ENCODE data around the gene INS.

DNA sequence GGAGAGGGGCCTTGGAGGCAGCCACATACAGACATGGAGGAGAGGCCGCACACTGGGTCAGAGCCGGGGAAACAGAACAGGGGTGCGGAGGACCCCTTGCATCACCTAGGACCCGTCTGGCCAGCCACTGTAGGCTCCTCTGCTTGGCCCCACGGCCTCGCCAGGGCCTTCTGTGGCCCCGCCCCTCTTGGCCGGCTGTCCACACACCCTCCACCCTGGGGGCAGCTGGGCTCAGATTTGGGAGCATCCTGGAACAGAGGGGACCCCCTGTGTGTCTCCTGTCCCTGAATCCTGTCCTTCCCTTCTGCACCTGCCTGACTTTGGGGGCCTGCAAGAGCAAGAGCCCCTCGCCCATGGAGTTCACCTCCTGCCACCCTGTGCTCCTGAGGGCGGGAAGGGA is 18.5 kb upstream of the INS start:
- TF ChIP-seq POLR2A (IDR thresholded peaks at IDR 0.05; ENCODE audit: insufficient read depth in 1 of 2, low read depth in 2 of 2, low read length in 2 of 2) (no peak), ZBTB20 (CRISPR knock-in tag; IDR thresholded peaks at IDR 0.05; ENCODE audit: borderline replicate concordance, low read depth) (no peak), ZMAT5 (CRISPR knock-in tag; IDR thresholded peaks at IDR 0.05; ENCODE audit: borderline replicate concordance, low read depth) (no peak), CAMTA2 (CRISPR knock-in tag; IDR thresholded peaks at IDR 0.05; ENCODE audit: borderline replicate concordance) (no peak), KLF13 (CRISPR knock-in tag; IDR thresholded peaks at IDR 0.05) (no peak), ZNF224 (CRISPR knock-in tag; IDR thresholded peaks at IDR 0.05) (no peak), ZNF343 (CRISPR knock-in tag; IDR thresholded peaks at IDR 0.05) (no peak), ZBTB33 (CRISPR knock-in tag; IDR thresholded peaks at IDR 0.05) (no peak), BRCA1 (CRISPR knock-in tag; IDR thresholded peaks at IDR 0.05) (no peak), U2AF1 (optimal IDR thresholded peaks at IDR 0.05; ENCODE audit: low read depth, low read length) (no peak), ZNF17 (CRISPR knock-in tag; IDR thresholded peaks at IDR 0.05) (no peak), ZNF580 (CRISPR knock-in tag; IDR thresholded peaks at IDR 0.05; ENCODE audit: borderline replicate concordance, low read depth) (no peak), ZNF12 (CRISPR knock-in tag; IDR thresholded peaks at IDR 0.05) (no peak)
- TF ChIP-seq, protein P1, sequence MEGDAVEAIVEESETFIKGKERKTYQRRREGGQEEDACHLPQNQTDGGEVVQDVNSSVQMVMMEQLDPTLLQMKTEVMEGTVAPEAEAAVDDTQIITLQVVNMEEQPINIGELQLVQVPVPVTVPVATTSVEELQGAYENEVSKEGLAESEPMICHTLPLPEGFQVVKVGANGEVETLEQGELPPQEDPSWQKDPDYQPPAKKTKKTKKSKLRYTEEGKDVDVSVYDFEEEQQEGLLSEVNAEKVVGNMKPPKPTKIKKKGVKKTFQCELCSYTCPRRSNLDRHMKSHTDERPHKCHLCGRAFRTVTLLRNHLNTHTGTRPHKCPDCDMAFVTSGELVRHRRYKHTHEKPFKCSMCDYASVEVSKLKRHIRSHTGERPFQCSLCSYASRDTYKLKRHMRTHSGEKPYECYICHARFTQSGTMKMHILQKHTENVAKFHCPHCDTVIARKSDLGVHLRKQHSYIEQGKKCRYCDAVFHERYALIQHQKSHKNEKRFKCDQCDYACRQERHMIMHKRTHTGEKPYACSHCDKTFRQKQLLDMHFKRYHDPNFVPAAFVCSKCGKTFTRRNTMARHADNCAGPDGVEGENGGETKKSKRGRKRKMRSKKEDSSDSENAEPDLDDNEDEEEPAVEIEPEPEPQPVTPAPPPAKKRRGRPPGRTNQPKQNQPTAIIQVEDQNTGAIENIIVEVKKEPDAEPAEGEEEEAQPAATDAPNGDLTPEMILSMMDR (CRISPR knock-in tag; IDR thresholded peaks at IDR 0.05), result no peak

All from HepG2 (cell line).